ENCODE data around the gene PCSK7. TPM values are rescaled to one million over a fixed set of nuclear protein-coding genes. Genes with fewer than 3 reads are reported as not detected.

The PCSK7 gene
- total and polyA plus RNA-seq, 11 donors, result 16.9 to 43.4 (median 26.2) TPM

GRCh38 chr11:117179048-117179999 is 52.5 kb downstream of the PCSK7 start:
- peak; percentile 25 to 55 (median 41) for ATAC-seq
- intact Hi-C loops (cut with DNase I), result loop anchor here in 4 of 10 donors (2.0 to 5.0 kb wide), 5 partner anchors 35 to 53 kb away; partner anchors contain the start of genes PAFAH1B2 (in 4 of the 4), PCSK7 (in 1 of the 4) and RNF214 (in 1 of the 4)
- peaks cover 0 to 39% (median 28%) of the 10 kb centered on the region in 12 donors for H3K4me1 ChIP-seq

DNA sequence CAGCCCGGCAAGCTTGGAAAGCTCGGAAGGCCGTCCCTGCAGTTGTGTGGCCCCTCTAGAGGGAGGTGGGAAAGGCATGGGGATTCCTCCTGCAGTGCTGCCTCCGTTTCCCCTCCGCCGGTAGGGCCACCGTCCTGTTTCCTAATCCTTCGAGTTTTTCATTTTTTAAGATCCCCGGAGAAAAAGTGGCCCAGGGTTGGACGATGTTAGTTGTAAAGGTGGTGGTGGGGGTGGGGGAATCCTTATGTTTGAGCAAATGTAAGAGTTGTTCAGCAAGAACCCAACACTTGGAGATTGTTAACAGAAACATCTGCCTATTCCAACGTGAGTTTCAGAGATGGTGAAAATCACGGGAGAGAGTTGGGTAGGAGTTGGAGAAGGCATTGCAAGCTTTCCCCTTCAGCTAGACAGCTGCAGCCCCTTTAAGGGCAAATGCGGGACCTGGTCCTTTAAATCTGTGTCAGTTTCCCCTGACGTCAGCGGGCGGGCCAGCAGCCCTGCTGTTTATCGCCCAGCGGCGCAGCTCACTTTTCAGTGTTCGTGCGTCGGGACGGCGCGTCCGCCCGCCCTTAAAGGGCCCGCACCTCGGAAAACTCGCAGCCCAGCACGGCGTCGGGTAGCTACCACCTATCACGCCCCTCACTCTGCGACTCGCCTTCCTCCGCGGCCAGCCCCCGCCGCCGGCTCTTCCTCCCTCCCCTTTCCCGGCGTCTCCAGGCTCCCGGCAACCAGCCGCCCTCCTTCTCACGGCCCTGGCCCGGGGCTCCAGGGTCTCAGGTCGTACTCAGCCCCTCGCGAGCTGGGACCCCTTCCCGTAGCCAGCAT is 53.5 kb downstream of the PCSK7 start, which contains the start of gene SIDT2:
Gene SIDT2 (plus strand): TSS at position 534 of the 825 bp plus-strand sequence. CDS start 521 bp downstream, outside the sequence.
- peak; percentile 93 to 96 (median 96) for ATAC-seq
- DNase-seq, result peak; percentile 96 to 98 (median 96)
- peak; percentile 90 to 96 for TF ChIP-seq POLR2A (IDR thresholded peaks at IDR 0.05)
- TF ChIP-seq CTCF (IDR thresholded peaks at IDR 0.05), result no peak
- Histone ChIP-seq H3K4me3 (peak within 1 kb of the TSS; percentile 75 to 96 (median 91)), H3K27ac (peak within 1 kb of the TSS; percentile 77 to 98 (median 96)), H3K36me3 (peaks cover 0 to 21% (median 17%) of the 10 kb centered on the region in 9 donors), H3K27me3 (no peaks in the 10 kb centered on the region), H3K4me1 (peaks cover 0 to 43% (median 33%) of the 10 kb centered on the region in 12 donors), H3K9me3 (no peaks in the 10 kb centered on the region)
- WGBS, 4 donors, result 0 to 1% (median 1%) methylated on average over 49 to 51 of the region's 51 CpGs
- intact Hi-C loops (cut with DNase I), result loop anchor here in 5 of 10 donors (1.0 to 5.0 kb wide), 6 partner anchors 33 to 54 kb away; partner anchors contain the start of genes PAFAH1B2 (in 4 of the 5), PCSK7 (in 1 of the 5) and RNF214 (in 1 of the 5)

More at GRCh38 chr11:117179048-117179999, 52.5 kb downstream of the PCSK7 start:
- Histone ChIP-seq H3K9me3 (no peaks in the 10 kb centered on the region), H3K27ac (peak overlapping the region; percentile 77 to 98 (median 96)), H3K4me3 (peak overlapping the region; percentile 75 to 96 (median 91)), H3K36me3 (peaks cover 0 to 27% (median 26%) of the 10 kb centered on the region in 9 donors), H3K27me3 (no peaks in the 10 kb centered on the region)
- 0 to 1% (median 1%) methylated on average over 27 to 39 of the region's 39 CpGs for WGBS, 4 donors
- peak in 2 of 5 donors; percentile 56 to 57 for DNase-seq
- no peak for TF ChIP-seq POLR2A (IDR thresholded peaks at IDR 0.05)
- peak in 1 of 12 donors; percentile 2 for TF ChIP-seq CTCF (IDR thresholded peaks at IDR 0.05)

GRCh38 chr11:117177534-117178209 is 54.2 kb downstream of the PCSK7 start:
- peaks cover 0 to 13% (median 10%) of the 10 kb centered on the region in 9 donors for H3K36me3 ChIP-seq
- no peak for TF ChIP-seq POLR2A (IDR thresholded peaks at IDR 0.05)
- no peak for TF ChIP-seq CTCF (IDR thresholded peaks at IDR 0.05)
- H3K4me1 ChIP-seq, result peaks cover 0 to 51% (median 40%) of the 10 kb centered on the region in 12 donors
- H3K27ac ChIP-seq, result peak overlapping the region in 11 of 12 donors; percentile 77 to 98 (median 96)
- no peak for DNase-seq
- no peak for ATAC-seq
- intact Hi-C loops (cut with DNase I), result loop anchor here in 5 of 10 donors (1.0 to 5.0 kb wide), 6 partner anchors 32 to 55 kb away; partner anchors contain the start of genes PAFAH1B2 (in 4 of the 5), PCSK7 (in 1 of the 5) and RNF214 (in 1 of the 5)
- H3K9me3 ChIP-seq, result no peaks in the 10 kb centered on the region
- peak overlapping the region in 9 of 12 donors; percentile 87 to 96 (median 92) for H3K4me3 ChIP-seq
- H3K27me3 ChIP-seq, result no peaks in the 10 kb centered on the region
- 79 to 84% (median 84%) methylated on average over 10 of the region's 10 CpGs for WGBS, 4 donors
